ENCODE measurements around the gene SPATC1L.

SPATC1L gene

GRCh38 chr21:46122237-46122671, 62.0 kb downstream of the SPATC1L start:
- Histone ChIP-seq H3K27ac (replicated peaks) (no peak overlapping the region), H3K4me3 (replicated peaks; ENCODE audit: insufficient read depth, low read length) (no peak overlapping the region), H3K27me3 (ENCODE audit: insufficient read depth, poor library complexity, severe bottlenecking) (no peaks in the 10 kb centered on the region)
- no peak for TF ChIP-seq SPI1 (IDR thresholded peaks at IDR 0.05; ENCODE audit: borderline replicate concordance, low read depth)
- TF ChIP-seq CTCF (IDR thresholded peaks at IDR 0.05; ENCODE audit: insufficient read depth, low read length) = no peak
- no peak for TF ChIP-seq GABPA (IDR thresholded peaks at IDR 0.05; ENCODE audit: low read depth)
- TF ChIP-seq REST (IDR thresholded peaks at IDR 0.05; ENCODE audit: insufficient replicate concordance, low read depth) = no peak
- DNase-seq (ENCODE audit: low read depth in 1 of 2, low spot score in 1 of 2) = no peak

- no peak for DNase-seq (ENCODE audit: low read depth in 1 of 2, low spot score in 1 of 2)
- Histone ChIP-seq H3K27ac (replicated peaks) (no peak overlapping the region), H3K27me3 (ENCODE audit: insufficient read depth, poor library complexity, severe bottlenecking) (no peaks in the 10 kb centered on the region), H3K4me3 (replicated peaks; ENCODE audit: insufficient read depth, low read length) (no peak overlapping the region)
- TF ChIP-seq CTCF (IDR thresholded peaks at IDR 0.05; ENCODE audit: insufficient read depth, low read length) = no peak
- no peak for TF ChIP-seq POLR2AphosphoS5 (IDR thresholded peaks at IDR 0.05; ENCODE audit: low read depth)
- TF ChIP-seq GABPA (IDR thresholded peaks at IDR 0.05; ENCODE audit: low read depth) = no peak
- TF ChIP-seq REST (IDR thresholded peaks at IDR 0.05; ENCODE audit: insufficient replicate concordance, low read depth) = no peak
- no peak for TF ChIP-seq SPI1 (IDR thresholded peaks at IDR 0.05; ENCODE audit: borderline replicate concordance, low read depth)
These were observed 62.7 kb downstream of the SPATC1L start for GRCh38 chr21:46121286-46122221.

- Histone ChIP-seq H3K27ac (replicated peaks) (no peak overlapping the region), H3K27me3 (ENCODE audit: insufficient read depth, poor library complexity, severe bottlenecking) (no peaks in the 10 kb centered on the region), H3K4me3 (replicated peaks; ENCODE audit: insufficient read depth, low read length) (no peak overlapping the region)
- no peak for DNase-seq (ENCODE audit: low read depth in 1 of 2, low spot score in 1 of 2)
- TF ChIP-seq REST (IDR thresholded peaks at IDR 0.05; ENCODE audit: insufficient replicate concordance, low read depth) = no peak
- TF ChIP-seq CTCF (IDR thresholded peaks at IDR 0.05; ENCODE audit: insufficient read depth, low read length) = no peak
- TF ChIP-seq SPI1 (IDR thresholded peaks at IDR 0.05; ENCODE audit: borderline replicate concordance, low read depth) = no peak
- TF ChIP-seq GABPA (IDR thresholded peaks at IDR 0.05; ENCODE audit: low read depth) = no peak
These were observed 63.7 kb downstream of the SPATC1L start for GRCh38 chr21:46120301-46121285.
